K562 (cell line): ENCODE results near the gene TAP2. TPM values are rescaled to one million over a fixed set of nuclear protein-coding genes. Genes with fewer than 3 reads are reported as not detected.

ENCODE experiments used
- ATAC-seq: fragments of 200-7000 bp; cut with Tn5 transposase; 3 replicates; pipeline ENCODE4 v1.9.1; 2020; ENCODE audit warnings: moderate library complexity
- BruUV-seq: library from RNA; stranded (reverse); fragments of 400-500 nt; replicated peaks from 2 replicates; lab custom pipeline; 2021; lab: Mats Ljungman, UMichigan
- CTCF ChIA-PET: fragments of 300-600 bp; formaldehyde crosslinking; extraction: SDS; loops from one replicate; lab custom pipeline; 2021; ENCODE audit warnings: low intra/inter-chr PET ratio; lab: Yijun Ruan, JAX
- POLR2A ChIA-PET: fragments of 300-600, 350-650 bp; sonication (Branson Sonifier 250); formaldehyde crosslinking; extraction: SDS; loops from one replicate; lab custom pipeline; 2021; ENCODE audit warnings: antibody characterized with exemption, inconsistent platforms; lab: Yijun Ruan, JAX
- DNase-seq, 4 experiments: peaks; one replicate each; pipeline versions ENCODE4 v3.0.0 to v3.0.0-alpha.2; 2011 to 2018; ENCODE audit warnings: low spot score in 3 of 4, mixed read lengths in 3 of 4; ENCODE audit errors: extremely low read depth in 1 of 4
- FAIRE-seq: peaks from 2 replicates; lab custom pipeline; 2011; peaks lifted over from hg19 to GRCh38; lab: Jason Lieb, UNC
- H2AFZ ChIP-seq: 2 replicates; pipeline ENCODE4 v1.6.0; 2011; ENCODE audit warnings: low read depth, low read length, control low read depth, inconsistent platforms
- H3K27ac ChIP-seq: fragments of 200-600 bp; 3 replicates; pipeline ENCODE4 v1.8.0; 2011; ENCODE audit warnings: low read depth, mild to moderate bottlenecking, control low read depth, inconsistent platforms, low read length, moderate library complexity, mixed read lengths; ENCODE audit errors: extremely low read depth
- H3K27me3 ChIP-seq, 2 experiments: fragments of 300-600 bp in 1 of 2; 2 replicates in 1 of 2; 3 replicates in 1 of 2; pipeline versions ENCODE4 v1.6.0 to v1.8.0; 2011; ENCODE audit warnings: inconsistent platforms in 2 of 2, low read length in 2 of 2, mild to moderate bottlenecking in 1 of 2, mixed read lengths in 1 of 2, moderate library complexity in 1 of 2; ENCODE audit not compliant: control insufficient read depth in 2 of 2, insufficient read depth in 2 of 2
- H3K36me3 ChIP-seq: fragments of 300-600 bp; 3 replicates; pipeline ENCODE4 v1.8.0; 2011; ENCODE audit warnings: mild to moderate bottlenecking, low read length, inconsistent platforms; ENCODE audit not compliant: control insufficient read depth, insufficient read depth
- H3K4me1 ChIP-seq, 2 experiments: fragments of 200-600 bp in 1 of 2; replicated peaks in 1 of 2; 2 replicates in 1 of 2; 3 replicates in 1 of 2; pipeline versions ENCODE4 v1.5.1 to v1.8.0; 2011; ENCODE audit warnings: inconsistent platforms in 2 of 2, low read length in 2 of 2, mild to moderate bottlenecking in 1 of 2, mixed read lengths in 1 of 2, moderate library complexity in 1 of 2; ENCODE audit not compliant: control insufficient read depth in 2 of 2, insufficient read depth in 2 of 2
- H3K4me2 ChIP-seq: 2 replicates; pipeline ENCODE4 v1.6.1; 2011; ENCODE audit warnings: low read length, control low read depth, inconsistent platforms, mixed read lengths; ENCODE audit not compliant: insufficient read depth
- H3K4me3 ChIP-seq: fragments of 200-600 bp; sonication (generic), shearing (Covaris generic); 2 replicates; pipeline ENCODE4 v1.5.1; 2016; ENCODE audit warnings: control low read depth, inconsistent platforms
- H3K79me2 ChIP-seq: fragments of 200-600 bp; 3 replicates; pipeline ENCODE4 v1.8.0; 2011; ENCODE audit warnings: low read length, inconsistent platforms; ENCODE audit not compliant: control insufficient read depth, insufficient read depth
- H3K9ac ChIP-seq, 2 experiments: 2 replicates each; pipeline versions ENCODE4 v1.6.0 to v1.6.1; 2011; ENCODE audit warnings: low read depth in 2 of 2, low read length in 2 of 2, control low read depth in 1 of 2, inconsistent platforms in 1 of 2, mild to moderate bottlenecking in 1 of 2, mixed read lengths in 1 of 2; ENCODE audit not compliant: insufficient read depth in 1 of 2
- H3K9me1 ChIP-seq: one replicate; pipeline ENCODE4 v1.6.0; 2011; ENCODE audit warnings: inconsistent platforms, mild to moderate bottlenecking, low read length, moderate library complexity; ENCODE audit not compliant: control insufficient read depth, insufficient read depth
- H3K9me3 ChIP-seq: replicated peaks from 2 replicates; pipeline ENCODE4 v1.5.1; 2011; ENCODE audit warnings: low read depth, low read length, inconsistent platforms; ENCODE audit not compliant: control insufficient read depth, insufficient read depth
- H4K20me1 ChIP-seq: replicated peaks from 2 replicates; pipeline ENCODE4 v1.6.1; 2011; ENCODE audit warnings: low read length, inconsistent platforms, mixed read lengths; ENCODE audit not compliant: control insufficient read depth, insufficient read depth
- PKNOX1 ChIP-seq: fragments of 450-650 bp; IDR thresholded peaks from 2 replicates; pipeline ENCODE4 v1.6.1; 2016
- SAP30 ChIP-seq: fragments of 200-600 bp; sonication (generic); IDR thresholded peaks from 2 replicates; pipeline ENCODE4 v1.6.1; 2012; ENCODE audit warnings: borderline replicate concordance, low read depth, mild to moderate bottlenecking, moderate library complexity, low read length, control low read depth, inconsistent platforms; ENCODE audit not compliant: insufficient read depth, poor library complexity, severe bottlenecking
- TFE3 ChIP-seq: fragments of 450-650 bp; formaldehyde crosslinking; IDR thresholded peaks from 2 replicates; pipeline ENCODE4 v1.4.0; 2020; ENCODE audit warnings: mild to moderate bottlenecking, mixed read lengths
- WGBS: fragments of 100-300 bp; shearing (Covaris generic); methylation state at CpG from one replicate; pipeline ENCODE4 v1.1.6; 2016; ENCODE audit warnings: low coverage, mixed read lengths; ENCODE audit not compliant: insufficient coverage; ENCODE audit errors: missing lambda C conversion rate; 5-methylcytosine and 5-hydroxymethylcytosine counted together
- in situ Hi-C: fragments of 300-500 bp; cut with MboI; formaldehyde crosslinking; loops from 4 replicates; pipeline ENCODE4 v1.15.0; 2018; ENCODE audit warnings: inconsistent platforms, mixed read lengths
- intact Hi-C: fragments of 100-400 bp; cut with micrococcal nuclease; formaldehyde crosslinking; loops from 2 replicates; pipeline ENCODE4 v1.14.2; 2022
- polyA plus RNA-seq, 8 experiments: library from polyadenylated mRNA; depleted of rRNA in 4 of 8; stranded (reverse) in 5 of 8; unstranded in 3 of 8; fragments of >200 nt; fragmentation: Nextera tagmentation in 2 of 8; fragmentation: Illumina TruSeq in 1 of 8; extraction: Ambion mirVana in 2 of 8; extraction: Trizol in 1 of 8; gene quantifications; 2 replicates each; pipeline versions ENCODE4 v1.2.1 to v1.2.3, GENCODE V29; 2011 to 2014; ENCODE audit warnings: inconsistent platforms in 1 of 8, missing spikeins in 1 of 8
- total RNA-seq, 7 experiments: library from RNA; depleted of rRNA in 6 of 7; stranded (reverse); fragments of >200 nt in 6 of 7; fragmentation: Illumina TruSeq in 2 of 7; extraction: Trizol in 2 of 7; gene quantifications; 2 replicates each; pipeline versions ENCODE4 v1.2.1 to v1.2.3, GENCODE V29; 2011 to 2021; ENCODE audit warnings: low replicate concordance in 1 of 7

Gene TAP2
- total and polyA plus RNA-seq, 9 of the 15 experiments (the other 6 are each of a cell fraction or from before 2014, with no cell fraction given), result 2.0 to 53.5 (median 19.6) TPM

DNA sequence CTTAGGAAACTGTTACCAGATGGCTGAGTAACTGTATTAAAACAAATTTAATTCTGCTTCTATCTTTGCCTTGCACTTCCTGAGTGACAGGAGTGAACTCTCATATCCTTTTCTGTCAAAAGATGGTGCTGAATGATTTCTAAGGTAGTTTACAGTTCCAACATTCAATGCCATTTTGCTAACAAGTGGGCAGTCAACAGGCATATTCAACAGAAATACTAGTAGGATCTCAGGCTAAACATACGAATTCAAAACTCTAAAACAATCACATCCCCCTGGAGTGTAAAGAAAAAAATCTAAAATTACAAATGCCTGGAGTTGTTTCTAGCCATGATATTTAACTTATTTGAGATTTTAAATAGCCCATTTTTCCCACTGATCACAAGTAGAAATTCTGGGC lies 22.1 kb upstream of the TAP2 start:
- H3K9me1 ChIP-seq, result no peaks in the 10 kb centered on the region
- WGBS, result 0% methylated on average over 1 of the region's 1 CpG
- no peaks in the 10 kb centered on the region for H3K36me3 ChIP-seq
- no peaks in the 10 kb centered on the region for H3K79me2 ChIP-seq
- H3K9ac ChIP-seq, result no peak overlapping the region
- TF ChIP-seq PKNOX1 (0 out of 2 replicates have a peak, but pooled peaks have one; percentile 11), SAP30 (no peak), TFE3 (CRISPR knock-in tag) (no peak)
- ATAC-seq (no peak), FAIRE-seq (peak; percentile 63), DNase-seq (no peak)
- peaks cover 20% of the 10 kb centered on the region in 2 experiments; a peak in 4 of 5 replicates for H3K27me3 ChIP-seq
- H3K4me1 ChIP-seq, result peaks cover 11 to 15% of the 10 kb centered on the region in 2 experiments
- no peak overlapping the region for H2AFZ ChIP-seq
- intact Hi-C loops (no loop called here), in situ Hi-C loops (no loop called here)
- H3K4me2 ChIP-seq, result no peak overlapping the region
- ChIA-PET CTCF (no interaction called here), POLR2A (no interaction called here)
- no peak overlapping the region for H3K27ac ChIP-seq
- H3K4me3 ChIP-seq, result no peak overlapping the region
- no peaks in the 10 kb centered on the region for H3K9me3 ChIP-seq
- BruUV-seq, result no TSS peak
- 0 out of 2 replicates have a peak, but pooled peaks cover 8% of the 10 kb centered on the region for H4K20me1 ChIP-seq
